AG09319 (cell line): ENCODE data around the gene LRRC56.

Source experiments
- DNase-seq: peaks from one replicate; pipeline ENCODE4 v3.0.0-alpha.2; 2010; ENCODE audit warnings: low read depth; ENCODE audit errors: extremely low read depth
- TF ChIP-seq, protein P1 (sequence below): IDR thresholded peaks from 2 replicates; pipeline ENCODE4 v1.5.1; 2011; ENCODE audit warnings: low read depth, mild to moderate bottlenecking, inconsistent platforms, low read length, moderate library complexity

LRRC56 gene, protein sequence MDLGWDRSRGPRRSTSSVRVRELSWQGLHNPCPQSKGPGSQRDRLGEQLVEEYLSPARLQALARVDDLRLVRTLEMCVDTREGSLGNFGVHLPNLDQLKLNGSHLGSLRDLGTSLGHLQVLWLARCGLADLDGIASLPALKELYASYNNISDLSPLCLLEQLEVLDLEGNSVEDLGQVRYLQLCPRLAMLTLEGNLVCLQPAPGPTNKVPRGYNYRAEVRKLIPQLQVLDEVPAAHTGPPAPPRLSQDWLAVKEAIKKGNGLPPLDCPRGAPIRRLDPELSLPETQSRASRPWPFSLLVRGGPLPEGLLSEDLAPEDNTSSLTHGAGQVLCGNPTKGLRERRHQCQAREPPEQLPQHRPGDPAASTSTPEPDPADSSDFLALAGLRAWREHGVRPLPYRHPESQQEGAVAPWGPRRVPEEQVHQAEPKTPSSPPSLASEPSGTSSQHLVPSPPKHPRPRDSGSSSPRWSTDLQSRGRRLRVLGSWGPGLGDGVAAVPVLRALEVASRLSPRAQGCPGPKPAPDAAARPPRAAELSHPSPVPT

DNA sequence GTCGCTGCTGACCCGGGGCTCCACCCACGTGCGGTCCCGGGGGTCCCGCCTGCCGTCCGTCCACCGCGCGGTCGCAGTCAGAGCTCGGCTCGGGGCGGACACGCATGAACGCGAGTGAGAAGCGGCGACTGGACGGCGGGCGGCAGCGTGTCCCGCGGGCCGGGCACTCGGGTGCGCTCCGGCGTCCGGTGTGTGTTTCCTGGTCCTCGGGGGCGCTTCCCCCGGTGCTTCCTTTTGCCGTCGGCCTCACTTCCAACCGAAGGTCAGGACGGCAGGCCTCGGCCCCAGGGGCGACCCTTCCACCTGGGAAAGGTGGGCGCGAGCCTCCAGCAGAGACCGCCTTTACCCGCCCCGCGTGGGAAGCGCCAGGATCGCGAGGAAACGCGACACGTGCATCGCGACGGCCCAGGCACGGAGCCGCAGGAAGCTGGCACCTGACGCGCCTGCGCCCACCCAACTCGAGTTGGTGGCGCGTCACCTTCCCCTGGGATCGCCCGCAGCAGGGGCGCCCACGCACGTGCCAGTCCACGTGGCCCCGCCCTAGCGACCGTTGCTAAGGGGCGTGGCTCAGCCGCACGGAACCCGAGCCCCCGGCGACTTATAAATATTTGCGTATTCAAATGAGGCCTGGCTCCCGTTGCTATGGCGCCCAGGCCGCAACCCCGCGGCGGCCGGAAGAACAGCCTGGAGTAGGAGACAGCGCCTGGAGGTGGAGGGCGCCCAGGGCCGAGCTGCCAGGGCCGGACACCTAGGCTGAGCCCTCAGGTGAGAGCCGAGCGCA lies at the start of gene LRRC56:
Gene LRRC56 (plus strand): TSS at position 687 of the 781 bp plus-strand sequence. CDS start 3,158 bp downstream, outside the sequence.
- TF ChIP-seq, protein P1, sequence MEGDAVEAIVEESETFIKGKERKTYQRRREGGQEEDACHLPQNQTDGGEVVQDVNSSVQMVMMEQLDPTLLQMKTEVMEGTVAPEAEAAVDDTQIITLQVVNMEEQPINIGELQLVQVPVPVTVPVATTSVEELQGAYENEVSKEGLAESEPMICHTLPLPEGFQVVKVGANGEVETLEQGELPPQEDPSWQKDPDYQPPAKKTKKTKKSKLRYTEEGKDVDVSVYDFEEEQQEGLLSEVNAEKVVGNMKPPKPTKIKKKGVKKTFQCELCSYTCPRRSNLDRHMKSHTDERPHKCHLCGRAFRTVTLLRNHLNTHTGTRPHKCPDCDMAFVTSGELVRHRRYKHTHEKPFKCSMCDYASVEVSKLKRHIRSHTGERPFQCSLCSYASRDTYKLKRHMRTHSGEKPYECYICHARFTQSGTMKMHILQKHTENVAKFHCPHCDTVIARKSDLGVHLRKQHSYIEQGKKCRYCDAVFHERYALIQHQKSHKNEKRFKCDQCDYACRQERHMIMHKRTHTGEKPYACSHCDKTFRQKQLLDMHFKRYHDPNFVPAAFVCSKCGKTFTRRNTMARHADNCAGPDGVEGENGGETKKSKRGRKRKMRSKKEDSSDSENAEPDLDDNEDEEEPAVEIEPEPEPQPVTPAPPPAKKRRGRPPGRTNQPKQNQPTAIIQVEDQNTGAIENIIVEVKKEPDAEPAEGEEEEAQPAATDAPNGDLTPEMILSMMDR, result no peak
- DNase-seq, result peak; percentile 64

DNA sequence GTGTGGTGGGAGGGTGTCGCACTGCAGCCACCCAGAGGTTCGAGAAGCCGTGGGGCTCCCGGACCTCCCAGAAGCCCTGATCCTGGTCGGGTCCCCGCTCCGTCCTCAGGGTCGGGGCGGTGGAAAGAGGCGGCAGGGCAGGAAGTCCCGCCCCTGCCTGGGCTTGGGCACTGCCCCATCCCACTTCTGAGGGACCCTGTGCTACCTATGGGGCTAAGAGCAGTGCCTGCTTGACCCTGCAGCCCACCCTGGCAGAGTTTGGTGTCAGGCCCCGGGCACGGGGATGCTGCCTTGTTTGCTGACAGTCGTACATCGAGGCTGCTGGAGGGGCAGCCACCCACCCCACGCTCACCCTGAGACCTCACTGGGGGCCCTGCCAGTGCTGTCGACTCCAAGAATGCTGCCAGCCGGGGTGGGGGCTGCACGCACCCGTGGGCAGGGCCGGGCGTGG lies 49.7 kb upstream of the LRRC56 start:
- TF ChIP-seq, protein P1, result no peak
- no peak for DNase-seq

DNA sequence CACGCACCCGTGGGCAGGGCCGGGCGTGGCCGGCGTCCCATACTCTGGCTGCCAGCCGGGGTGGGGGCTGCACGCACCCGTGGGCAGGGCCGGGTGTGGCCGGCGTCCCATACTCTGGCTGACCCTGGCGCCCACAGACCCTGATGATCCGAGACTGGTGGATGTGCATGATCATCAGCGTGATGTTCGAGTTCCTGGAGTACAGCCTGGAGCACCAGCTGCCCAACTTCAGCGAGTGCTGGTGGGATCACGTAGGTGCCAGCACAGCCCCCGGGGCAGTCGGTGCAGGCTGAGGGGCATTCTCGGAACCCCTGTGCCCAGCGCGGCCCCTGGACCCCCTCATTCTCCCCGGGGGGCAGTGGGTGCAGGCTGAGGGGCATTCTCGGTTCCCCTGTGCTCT lies 49.3 kb upstream of the LRRC56 start:
- no peak for DNase-seq
- TF ChIP-seq, protein P1, result no peak

DNA sequence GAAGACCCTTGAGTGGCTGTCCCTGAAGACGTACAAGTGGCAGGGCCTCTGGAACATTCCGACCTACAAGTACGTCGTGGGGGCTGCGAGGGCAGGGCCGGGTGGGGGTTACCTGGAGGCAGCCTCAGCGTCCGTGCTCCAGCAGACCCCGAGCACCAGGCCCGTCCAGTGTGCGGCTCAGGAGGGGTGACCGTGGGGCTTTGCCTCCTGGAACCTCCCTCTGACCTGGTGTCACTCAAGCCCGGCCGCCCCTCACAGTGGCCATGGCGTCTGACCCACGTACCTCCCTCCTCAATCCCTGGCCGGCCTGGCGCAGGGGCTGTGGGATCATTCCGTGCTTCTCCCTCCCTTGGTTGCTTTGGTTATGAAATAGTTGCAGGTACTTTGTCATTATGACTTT lies 48.7 kb upstream of the LRRC56 start:
- no peak for DNase-seq
- TF ChIP-seq, protein P1, result no peak

DNA sequence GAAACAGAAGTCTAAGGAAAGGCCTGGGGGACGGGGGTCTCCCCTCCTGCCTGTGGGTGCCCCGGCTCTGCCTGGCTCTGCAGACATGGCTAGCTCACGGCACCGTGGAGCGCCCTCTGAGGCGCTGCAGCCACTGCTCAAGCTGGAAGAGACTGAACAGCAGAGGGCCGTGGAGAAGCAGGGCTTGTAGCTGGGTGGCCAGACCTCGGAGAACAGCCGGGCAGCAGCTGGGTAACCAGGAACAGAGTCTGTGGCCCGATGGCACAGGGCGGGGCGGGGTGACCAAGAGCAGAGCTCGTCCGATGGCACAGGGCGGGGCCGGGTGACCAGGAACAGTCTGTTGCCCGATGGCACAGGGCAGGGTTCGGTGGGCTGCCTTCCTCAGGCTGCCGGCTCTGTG lies 48.3 kb upstream of the LRRC56 start:
- TF ChIP-seq, protein P1, result no peak
- DNase-seq, result no peak

DNA sequence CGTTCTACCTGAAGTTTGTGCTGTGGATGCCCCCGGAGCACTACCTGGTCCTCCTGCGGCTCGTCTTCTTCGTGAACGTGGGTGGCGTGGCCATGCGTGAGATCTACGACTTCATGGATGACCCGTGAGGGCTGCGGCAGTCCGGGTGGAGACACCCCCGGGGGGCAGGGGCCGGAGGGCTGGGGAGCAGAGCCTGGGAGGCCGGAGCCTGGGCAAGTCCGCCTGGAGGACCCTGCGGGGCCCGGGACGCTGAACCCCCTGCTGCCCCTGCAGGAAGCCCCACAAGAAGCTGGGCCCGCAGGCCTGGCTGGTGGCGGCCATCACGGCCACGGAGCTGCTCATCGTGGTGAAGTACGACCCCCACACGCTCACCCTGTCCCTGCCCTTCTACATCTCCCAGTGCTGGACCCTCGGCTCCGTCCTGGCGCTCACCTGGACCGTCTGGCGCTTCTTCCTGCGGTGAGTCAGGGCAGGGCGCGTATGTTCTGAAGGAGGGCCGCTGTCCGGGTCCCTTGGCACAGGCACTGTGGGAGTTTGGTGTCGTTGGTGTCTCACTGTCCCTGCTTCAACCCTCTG lies 47.6 kb upstream of the LRRC56 start:
- DNase-seq, result no peak
- TF ChIP-seq, protein P1, result no peak
